Posterior cingulate gyrus (tissue), 11 donors: ENCODE measurements around the gene AKAP11.

ENCODE experiments used
- DNase-seq, 10 donors: peaks; one replicate each; pipeline versions ENCODE4 v3.0.0 to v3.0.0-alpha.2; 2020 to 2021; ENCODE audit warnings: mixed read lengths in 3 of 10
- intact Hi-C: fragments of 100-400 bp; cut with DNase I; formaldehyde crosslinking; loops from one replicate; pipeline ENCODE4 v1.15.1; 2023

Gene AKAP11

DNA sequence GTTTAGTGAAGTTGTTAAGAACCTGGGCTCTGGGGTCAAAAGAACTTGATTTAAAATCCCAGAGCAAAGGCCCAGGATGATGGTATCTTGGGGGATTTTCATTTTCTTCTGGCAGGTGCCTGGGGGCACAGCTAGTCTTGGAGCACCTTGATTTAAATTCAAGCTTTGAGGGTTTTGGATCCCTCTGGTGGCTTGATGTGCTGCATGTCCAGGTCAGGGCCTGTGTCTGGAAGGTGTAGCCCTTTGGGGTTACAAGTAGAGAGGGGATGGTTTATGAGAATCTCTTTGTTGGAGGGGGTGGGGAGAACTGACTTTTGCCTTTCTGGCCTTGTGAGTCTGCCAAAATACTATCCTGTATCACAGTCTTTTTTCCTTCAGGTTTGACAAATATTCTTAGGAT lies 55.8 kb downstream of the AKAP11 start:
- intact Hi-C loops = no loop called here
- DNase-seq = no peak

DNA sequence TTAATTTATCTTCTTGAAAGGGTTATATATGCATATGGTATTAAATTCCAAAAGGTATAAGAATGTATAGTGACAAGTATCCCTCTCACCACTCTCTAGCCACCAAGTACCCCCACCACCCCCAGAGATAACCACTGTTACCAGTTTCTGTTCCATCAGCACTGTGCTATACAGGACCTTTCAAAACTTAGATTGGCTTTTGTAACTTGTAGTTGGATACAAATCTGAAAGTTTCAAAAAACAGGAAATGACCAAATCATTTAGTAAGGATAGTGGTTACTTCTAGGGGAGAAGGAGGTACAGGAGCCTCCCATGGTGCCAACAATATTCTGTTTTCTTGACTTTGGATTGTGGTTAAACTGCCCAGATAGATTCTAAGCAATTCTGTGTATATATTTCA lies 56.7 kb downstream of the AKAP11 start:
- intact Hi-C loops = no loop called here
- no peak for DNase-seq

DNA sequence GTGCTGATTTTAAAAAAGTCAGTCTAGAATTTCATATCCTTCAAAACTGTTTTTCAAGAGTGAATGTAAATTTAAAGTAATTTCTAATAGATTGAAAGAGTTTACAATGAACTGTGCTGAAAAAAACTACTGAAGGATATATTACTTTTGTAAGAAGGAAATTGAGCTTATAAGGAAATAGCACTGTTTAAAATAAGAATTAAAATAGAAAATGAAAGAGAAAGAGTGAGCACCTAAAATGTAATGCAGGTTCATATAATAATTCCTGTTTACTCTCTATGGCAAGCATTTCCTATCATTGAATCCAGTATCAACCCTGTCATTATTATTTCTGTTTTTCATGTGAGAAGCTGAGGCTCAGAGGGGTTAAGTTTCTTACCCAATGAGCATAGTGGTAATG lies 57.3 kb downstream of the AKAP11 start:
- DNase-seq = no peak
- intact Hi-C loops = no loop called here

DNA sequence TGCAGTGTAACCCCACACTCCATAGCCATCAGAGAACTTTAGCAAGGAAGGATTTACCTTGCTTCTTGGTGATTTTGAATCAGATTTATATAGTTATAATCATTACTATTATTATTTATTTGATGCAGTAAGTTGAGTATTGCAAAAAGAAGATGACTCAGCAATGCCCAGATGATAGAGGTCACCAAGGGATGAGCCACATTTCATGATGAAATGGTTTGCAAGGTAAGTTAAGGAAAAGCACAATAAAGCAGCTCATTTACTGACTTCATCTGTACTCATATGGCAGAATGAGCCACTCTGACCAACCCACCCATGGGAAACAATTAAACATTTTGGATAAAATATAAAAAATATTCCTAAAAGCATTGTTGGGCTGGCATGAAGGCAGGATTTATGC lies 59.1 kb downstream of the AKAP11 start:
- no peak for DNase-seq
- intact Hi-C loops = no loop called here

DNA sequence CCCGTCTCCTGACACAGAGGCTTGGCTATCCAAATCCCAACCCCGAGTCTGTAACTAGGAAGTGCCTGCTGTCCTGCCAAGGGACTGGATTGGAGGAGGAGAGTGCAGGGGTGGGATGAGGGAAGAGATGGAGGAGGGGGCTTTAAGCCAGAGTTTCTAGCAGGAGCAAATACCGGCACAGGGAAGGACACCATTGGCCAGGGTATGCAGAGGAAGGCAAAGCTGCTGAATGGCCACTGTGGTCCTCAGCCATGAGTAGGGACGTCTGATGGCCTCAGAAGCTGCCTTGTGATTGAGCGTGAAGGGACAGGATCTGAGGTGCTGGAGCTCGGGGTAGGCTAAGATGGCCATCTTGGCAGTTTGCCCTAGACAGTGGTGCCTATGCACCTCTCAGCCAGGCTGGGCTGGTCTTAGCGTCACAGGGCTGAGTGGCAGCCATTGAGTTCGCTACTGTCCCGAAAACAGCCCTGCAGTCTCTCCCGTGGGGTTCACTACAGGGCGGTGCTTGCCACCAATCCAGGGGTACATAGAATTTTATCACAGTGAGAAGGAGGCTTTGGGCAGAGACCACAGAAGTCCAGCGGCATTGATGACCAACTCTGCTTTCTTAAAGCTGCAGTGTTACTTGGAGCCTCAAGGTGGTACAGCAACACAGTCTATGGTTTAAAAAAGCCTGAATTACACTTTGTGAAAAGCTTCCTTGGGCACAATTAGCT lies 61.8 kb downstream of the AKAP11 start:
- DNase-seq = no peak
- intact Hi-C loops = no loop called here

DNA sequence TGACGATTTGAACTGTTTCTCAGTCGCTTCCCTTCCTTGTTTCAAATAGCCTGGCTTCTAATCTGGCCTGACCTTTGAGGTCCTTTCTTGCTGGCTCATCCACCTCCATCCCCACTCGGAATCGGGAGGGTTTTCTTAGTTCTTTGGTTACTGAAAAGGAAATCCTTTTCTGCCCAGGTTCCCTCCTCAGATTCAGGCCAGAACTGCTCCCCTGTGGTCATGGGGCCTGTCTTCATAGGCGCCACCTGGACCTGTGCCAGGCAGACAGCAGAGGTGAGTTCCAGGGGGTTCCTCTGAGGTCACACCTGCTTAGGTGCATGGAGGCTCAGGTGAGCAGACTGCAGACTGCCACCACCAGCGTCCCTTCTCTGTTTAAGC lies 62.4 kb downstream of the AKAP11 start:
- DNase-seq = no peak
- intact Hi-C loops = no loop called here

DNA sequence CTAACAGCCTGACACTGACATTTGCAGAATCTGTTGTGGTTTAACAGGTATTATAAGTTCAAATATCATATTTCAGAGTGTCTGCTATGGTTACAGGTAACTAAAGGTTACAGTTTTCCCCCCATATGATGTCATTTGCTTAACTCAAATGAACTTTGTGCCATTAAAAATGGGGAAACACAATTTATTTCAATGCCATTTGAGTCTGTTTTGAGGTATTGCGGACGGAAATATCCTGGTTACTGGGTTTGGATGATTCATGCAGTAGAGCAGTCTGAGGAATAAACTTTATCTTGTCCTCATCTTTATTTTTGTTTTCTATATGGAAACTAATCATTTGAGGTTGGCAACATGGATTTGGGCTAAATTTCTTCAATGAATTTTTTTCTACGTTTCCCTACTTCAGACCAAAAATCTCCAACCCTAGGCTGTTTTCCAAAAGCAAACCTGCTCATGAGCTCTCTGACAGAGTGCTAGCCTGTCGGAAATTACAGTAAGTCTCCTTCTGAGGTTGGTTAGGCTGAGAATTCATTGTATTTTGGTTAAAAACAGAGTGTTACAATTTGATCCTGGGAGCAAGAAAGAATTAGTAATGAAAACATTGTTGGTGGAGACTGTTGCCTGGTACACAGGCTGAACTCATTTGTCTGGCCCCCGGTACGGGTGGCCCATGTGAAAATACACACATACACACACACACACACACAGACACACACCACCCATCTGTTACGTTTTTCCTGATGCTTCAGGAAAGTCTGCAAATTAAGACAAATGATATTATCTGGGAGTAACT lies 66.1 kb downstream of the AKAP11 start:
- DNase-seq = no peak
- intact Hi-C loops = no loop called here

DNA sequence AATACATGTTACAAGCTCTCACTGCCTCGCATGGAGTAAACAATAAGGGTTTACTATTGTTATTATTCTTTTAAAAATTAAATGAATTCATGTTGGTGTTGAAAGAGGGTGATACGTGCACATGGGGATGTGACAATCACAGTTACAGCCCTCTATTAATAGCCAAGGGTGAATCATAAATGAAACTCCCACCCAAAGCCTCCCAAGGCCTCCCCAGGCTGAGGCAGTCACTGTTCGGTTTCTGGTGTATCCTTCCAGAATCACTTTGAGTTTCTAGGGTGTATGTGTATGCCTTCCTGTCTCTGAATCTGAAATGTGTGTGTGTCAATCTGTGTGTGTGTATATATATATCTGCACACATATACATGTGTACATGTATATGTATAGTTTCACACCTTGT lies 73.4 kb downstream of the AKAP11 start:
- no peak for DNase-seq
- intact Hi-C loops = no loop called here

DNA sequence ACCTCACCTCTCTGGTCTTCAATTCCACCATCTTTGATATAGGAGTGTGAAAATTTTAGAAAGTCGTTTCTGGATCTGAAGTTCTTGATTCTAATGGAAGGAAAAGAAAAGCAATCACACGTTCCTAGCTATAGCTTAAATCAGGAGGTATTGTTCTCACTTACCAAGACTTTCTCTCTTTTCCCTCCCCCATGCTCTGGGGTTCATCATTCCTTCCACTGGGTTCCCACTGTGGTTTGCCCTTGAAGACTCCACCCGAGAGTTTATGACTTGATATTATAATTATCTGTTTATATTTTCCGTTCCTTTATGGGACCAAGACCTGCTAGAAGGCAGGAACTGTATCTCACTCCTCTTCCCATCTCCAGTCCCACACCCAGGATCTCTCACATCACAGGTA lies 76.6 kb downstream of the AKAP11 start:
- DNase-seq = no peak
- intact Hi-C loops = no loop called here

DNA sequence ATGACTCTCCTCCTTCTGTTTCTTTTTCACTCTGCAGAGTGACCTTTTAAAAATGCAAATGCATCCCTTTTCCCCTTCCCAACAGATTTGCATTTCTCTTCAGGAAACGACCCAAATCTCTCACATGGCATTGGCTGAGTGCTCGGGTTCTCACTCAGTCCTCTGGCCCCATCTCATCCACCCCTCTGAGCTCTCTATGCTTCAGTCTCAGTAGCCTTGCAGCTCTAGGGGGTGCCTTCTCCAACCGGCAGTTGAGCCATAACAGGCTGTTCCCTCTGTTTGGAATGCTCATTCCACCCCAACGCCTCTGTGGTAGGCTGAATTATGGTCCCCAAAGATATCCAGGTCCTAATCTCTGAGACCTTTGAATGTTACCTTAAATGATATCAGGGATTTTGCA lies 78.2 kb downstream of the AKAP11 start:
- intact Hi-C loops = no loop called here
- no peak for DNase-seq

DNA sequence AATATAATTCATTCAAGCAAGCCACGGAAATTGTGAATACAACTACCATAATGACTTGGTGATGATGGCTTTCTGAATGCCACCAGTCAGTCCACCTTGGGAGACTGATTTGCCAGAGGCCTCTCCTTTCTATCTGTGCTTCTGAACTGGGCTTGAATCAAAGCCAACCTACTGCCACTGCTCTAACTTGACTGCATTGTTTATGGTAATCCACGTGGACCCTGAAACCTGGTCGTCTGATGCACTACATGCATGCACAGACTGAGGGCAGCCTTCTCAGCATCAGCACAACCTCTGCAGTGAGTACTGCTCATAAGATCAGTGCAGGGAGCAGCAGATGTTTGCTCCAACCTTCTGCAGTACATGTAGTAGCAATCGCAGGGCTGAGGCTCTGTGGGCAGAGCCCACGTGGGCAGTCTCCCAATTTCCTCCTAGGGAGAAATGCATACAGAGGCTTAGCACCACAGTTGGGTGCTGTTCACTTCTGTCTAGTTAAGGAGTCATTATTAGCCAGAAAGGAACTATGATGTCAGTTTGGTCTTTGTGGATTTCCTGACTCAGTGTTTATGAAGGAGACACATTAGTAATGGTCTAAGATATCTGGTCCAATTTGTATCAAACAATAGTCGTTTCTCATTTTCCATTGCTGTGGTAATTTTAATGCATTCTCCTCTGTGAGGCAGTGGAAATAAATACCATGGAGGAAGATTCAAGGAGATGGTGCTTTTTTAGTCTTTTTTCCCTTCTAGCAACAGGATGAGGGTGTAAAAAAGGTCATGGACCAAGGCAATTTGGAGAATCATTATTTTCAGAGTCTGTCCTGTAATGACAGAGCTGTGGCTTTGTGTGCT lies 82.5 kb downstream of the AKAP11 start:
- intact Hi-C loops = no loop called here
- peak in 2 of 10 donors; percentile 18 to 71 for DNase-seq

DNA sequence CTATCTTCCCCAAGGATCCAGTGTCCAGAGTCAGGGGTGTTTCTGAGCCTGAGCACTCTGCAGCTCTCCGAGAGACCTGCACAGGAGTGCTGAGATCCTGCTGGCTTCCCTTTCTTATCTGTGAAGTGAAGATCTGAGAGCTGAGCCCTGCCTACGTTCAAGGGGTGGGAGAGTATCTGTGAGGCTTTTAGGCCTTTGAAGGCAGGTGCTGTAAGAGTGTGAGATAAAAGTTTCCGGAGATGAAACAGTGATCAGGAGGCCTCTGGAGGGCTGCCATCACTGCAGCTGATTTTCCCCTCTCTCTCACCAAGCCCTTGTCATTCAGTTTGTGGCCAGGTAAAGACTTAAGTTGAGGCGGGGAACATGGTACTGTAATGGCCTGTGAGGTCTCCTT lies 83.1 kb downstream of the AKAP11 start:
- intact Hi-C loops = no loop called here
- DNase-seq = no peak

DNA sequence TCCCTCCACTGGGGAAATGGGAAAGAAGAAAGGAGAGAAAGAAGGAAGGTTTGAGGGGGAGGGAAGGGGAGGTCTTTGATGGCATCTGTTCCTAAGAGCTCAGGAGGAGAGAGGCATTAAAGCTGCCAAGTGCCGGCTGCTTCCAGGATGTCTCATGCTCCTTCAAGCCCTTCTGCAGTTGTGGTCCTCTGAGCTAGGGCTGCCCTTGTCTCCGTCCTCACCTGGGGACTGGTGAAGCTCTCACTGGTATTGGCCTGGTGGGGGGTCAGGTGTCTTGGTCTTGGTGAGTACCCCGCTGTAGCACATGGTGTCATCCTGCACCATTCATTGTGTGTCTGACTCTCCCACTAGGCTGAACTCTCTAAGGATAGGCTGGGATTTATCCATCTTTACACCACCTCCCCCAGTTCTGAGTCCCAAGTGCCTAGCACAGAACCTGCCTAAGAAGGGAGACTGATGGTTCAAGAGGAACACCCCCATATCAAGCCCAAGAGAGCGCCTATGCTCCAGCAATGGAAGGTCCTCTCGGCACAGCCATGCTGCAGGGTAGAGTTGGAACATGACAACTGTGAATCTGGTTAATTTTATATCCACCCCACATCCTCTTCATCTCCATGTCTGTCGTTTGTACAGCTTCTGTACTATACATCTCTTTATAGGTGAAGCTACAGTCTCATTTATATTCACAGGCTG lies 83.7 kb downstream of the AKAP11 start:
- DNase-seq = no peak
- intact Hi-C loops = no loop called here

DNA sequence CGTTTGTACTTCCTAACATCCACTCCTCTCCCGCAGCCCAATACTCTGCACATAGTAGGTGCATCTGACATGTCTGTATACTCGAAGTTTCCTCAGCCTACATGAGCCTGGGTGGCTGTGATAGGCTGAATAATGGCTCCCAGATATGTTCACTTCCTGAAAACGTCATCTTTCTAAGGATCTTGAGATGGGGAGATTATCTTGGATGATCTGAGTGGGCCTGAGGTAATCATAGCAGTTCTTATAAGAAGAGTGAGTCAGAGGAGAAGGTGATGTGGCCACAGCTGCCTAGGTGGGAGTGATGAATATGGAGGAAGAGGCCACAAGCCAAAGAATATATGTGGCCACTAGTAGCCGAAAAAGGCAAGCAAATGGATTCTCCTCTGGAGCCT lies 84.2 kb downstream of the AKAP11 start:
- DNase-seq = no peak

DNA sequence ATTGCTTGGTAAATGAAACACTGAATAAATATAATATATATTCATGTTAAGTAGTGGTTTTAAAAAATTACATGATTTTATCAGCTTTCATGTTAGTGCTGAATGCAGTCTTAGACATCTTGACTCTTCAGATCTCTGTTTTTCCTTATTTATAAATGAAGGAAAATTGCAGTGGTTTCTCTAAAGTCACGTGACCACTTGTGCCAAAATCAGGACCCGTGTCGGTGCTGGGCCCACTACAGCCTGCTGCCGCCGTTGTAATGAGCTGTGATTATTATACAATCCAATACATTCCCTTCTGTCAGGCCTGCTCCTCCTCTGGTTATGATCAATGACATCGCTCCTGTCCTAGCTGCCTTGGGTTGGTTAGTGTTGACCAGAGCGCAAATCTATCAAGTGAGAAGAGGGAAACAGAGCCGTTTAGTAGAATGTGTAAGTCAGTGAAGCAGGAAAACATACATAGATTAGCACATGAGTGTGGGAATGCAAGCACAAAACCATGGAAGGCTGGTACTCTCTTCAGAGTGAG lies 88.2 kb downstream of the AKAP11 start:
- intact Hi-C loops = no loop called here

More for the DNA sequence above, 84.2 kb downstream of the AKAP11 start:
- intact Hi-C loops = no loop called here

DNA sequence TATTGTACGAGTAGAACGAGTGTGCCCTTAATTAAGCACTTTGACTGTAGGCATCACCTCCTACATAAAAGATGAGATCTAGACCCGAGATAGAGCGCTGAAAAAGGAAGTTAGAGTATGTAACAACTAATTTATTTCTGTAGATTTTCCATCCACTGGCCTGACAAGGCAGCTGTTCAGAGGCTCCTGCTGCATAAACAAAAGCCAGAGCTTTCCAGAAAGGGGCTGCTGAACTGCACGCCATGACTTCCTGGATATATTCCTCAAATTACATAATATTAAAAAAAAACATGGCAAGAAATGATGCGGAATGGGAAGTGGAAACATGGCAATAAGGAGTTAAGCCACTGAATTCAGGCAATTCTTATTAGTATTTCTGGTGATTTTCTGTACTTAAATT lies 89.7 kb downstream of the AKAP11 start:
- intact Hi-C loops = no loop called here
- no peak for DNase-seq

More for the DNA sequence above, 88.2 kb downstream of the AKAP11 start:
- no peak for DNase-seq

DNA sequence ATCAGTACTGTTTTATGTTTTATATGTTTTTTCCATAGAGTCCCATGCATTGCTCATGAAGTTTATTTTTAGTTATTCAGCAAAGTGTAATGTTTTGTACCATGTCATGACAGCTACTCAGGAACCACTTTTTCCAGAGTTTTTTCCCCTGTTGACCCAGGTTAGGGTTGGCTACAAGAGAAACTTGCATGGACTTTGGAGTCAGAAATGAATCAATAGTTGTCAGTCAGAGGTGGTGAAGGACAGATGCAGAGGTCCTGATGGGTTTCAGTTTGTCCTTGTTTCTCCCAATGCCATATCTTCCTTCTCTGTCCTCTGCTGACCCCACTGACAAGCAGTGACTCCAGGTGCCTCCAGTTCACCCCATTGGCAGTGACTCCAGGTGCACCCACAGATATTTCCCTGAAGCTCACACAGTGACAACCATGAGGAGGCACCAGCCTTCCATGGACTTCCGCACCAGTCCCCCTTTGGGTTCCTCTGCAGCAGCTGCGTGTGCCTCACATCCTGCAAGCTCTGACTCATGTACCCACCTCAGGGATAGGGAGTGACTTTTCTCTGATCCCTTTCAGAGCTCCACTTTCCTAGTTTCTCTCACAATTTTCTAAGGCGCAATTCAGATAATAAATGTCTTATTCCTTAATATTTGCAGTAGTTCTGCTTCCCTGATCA lies 92.1 kb downstream of the AKAP11 start:
- no peak for DNase-seq
- intact Hi-C loops = no loop called here

DNA sequence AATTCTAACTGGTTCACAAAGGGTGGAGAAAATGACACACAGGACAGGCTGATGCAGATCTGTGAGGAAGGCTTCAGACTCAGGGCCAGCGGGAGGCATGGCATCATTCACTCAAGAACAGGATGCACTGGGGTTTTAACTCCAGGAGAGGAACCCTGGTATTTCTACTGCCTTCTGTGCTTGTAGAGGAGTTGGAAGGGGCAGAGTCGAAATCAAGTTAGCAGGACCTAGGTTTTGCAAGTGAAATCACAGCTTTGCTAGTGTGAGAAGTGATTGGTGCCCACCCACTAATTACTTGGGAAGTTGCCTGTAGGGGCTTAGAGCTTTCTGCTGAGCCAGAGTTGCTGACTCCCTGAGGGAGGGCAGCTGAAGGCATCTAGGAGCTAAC lies 92.7 kb downstream of the AKAP11 start:
- DNase-seq = no peak
- intact Hi-C loops = no loop called here

DNA sequence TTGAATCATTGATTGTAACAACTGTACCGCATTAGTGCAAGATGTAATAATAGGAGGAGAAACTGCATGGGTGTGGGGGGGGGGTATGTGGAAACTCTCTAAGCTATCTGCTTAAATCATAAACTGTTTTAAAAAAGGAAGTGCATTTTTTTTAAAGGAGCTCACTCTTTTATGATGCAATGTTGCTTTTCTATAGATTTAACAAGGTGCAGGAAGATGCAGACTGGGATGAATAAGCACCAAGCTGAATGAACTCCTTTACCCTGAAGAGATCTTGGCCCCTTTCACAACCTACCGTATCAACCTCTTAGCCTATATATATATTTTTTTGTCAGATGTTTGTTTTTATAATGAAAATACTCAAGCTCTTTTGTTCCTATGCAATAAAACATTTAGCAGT lies 95.9 kb downstream of the AKAP11 start:
- DNase-seq = no peak
- intact Hi-C loops = no loop called here
